Left renal pelvis (tissue), 4 donors: ENCODE results near the gene SOX9. TPM values are rescaled to one million over a fixed set of nuclear protein-coding genes. Genes with fewer than 3 reads are reported as not detected.

Experiments
- DNase-seq, 4 donors: peaks; one replicate each; pipeline ENCODE4 v3.0.0-alpha.2; 2013; ENCODE audit warnings: low read depth in 4 of 4, low spot score in 3 of 4
- polyA plus RNA-seq, 4 donors: library from polyadenylated mRNA; unstranded; fragments of 120-200 nt; gene quantifications; one replicate each; pipeline ENCODE4 v1.2.1, GENCODE V29; 2013; ENCODE audit not compliant: insufficient read length in 4 of 4

The SOX9 gene
- 10 to 100 TPM; 17.5 to 24.5 (median 19.0) TPM for polyA plus RNA-seq

DNA sequence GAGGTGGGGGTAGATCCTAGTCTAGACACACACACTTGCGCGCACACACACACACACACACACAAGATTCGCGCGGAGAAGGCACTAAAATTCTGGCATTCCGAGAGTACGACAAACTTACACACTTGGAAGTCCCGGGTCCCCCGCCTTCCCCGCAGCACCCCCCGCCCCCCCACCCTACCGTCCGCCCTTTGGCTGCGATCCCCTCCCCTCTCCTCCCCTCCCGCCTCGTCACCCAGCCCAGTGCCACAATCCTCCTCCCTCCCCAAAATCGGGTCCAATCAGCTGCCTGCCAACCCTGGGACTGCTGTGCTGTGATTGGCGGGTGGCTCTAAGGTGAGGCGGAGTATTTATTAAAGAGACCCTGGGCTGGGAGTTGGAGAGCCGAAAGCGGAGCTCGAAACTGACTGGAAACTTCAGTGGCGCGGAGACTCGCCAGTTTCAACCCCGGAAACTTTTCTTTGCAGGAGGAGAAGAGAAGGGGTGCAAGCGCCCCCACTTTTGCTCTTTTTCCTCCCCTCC is at the start of gene SOX9:
TSS of gene SOX9 (plus strand) at position 379 of the 522 bp plus-strand sequence. CDS start 372 bp downstream, outside the sequence.
- peak in 2 of 4 donors; percentile 77 to 87 for DNase-seq

- DNase-seq = no peak
Measured at GRCh38 chr17:72071330-72071729, 49.5 kb upstream of the SOX9 start.

DNA sequence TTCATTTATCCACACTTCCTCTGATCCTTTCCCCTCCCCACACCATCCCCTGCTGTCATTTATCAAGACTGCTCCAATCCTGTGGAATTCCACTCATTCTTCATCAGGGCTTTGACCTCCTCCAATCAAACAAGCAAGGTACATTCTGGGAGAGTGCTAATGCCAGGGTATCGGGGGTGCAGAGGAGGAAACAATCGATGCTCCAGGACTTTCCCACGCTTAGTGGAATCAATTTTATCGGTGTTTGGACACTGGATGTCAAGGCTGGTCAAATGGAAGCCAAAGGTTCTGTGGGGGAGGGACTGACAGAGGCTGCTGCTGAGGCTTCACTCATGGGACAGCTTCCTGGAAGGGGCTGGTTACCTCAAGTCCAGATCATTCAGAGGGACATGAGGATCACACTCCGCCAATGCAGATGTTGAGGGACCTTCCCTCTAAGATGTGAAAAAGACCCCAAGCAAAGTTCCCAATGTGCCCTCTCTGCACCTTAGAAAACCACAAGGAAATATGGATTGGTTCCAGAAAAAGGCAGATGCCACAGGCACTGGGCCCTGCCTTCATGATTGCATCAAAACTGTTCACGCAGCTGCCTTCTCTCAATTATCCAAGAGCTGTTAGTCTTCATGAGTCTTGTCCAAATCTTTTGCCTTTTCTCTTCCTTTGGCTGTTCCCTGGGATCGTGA is 44.7 kb upstream of the SOX9 start:
- no peak for DNase-seq

GRCh38 chr17:72076678-72077030 is 44.2 kb upstream of the SOX9 start:
- DNase-seq = no peak

DNA sequence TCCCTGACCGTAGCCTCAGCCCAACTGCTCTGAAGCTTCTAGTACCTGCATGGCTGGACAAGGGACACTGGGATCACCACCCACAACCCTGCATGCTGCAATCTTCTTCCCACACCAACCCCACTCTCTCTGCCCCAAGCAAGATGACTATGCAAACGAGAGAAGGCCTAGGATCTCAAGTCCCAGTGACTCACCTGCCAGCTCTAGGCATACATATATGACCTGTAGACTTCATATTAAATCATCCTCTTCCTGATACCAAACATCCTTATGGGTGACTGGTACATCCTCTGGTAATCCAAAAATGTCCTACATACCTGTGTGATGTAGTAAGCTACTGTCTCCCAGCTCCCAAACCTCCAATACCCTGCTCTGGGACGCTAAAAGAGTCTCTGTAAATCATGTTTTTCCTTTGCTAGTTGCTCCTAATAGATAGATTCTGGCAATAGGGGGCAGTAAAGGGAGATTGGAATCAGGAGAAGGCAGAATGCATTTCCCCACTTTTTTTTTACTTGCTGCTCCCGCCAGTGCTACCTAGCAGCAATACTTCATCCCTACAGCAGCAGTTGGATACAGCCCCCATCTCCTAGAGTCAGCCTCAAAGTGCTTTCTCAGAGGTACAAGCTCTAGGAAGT is 43.4 kb upstream of the SOX9 start:
- no peak for DNase-seq

GRCh38 chr17:72079700-72080099 is 41.1 kb upstream of the SOX9 start:
- DNase-seq = no peak

DNA sequence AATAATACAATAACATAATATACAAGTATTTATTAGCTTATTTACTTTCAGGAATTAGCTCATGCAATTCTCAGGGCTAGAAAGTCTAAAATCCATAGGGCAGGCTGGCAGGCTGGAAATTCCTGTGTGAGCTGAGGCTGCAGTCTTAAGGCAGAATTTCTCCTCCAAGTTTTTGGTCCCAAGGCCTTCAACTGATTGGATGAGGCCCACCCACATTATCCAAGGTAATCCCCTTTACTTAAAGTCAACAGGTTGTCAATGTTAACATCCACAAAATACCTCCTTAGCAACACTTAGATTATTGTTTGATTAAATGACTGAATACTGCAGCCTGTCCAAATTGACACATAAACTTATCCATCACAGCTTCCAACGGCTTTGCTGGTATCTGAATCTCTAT is 32.9 kb upstream of the SOX9 start:
- DNase-seq = no peak

- no peak for DNase-seq
Measured at GRCh38 chr17:72089453-72089987, 31.3 kb upstream of the SOX9 start.

GRCh38 chr17:72090108-72090507 is 30.7 kb upstream of the SOX9 start:
- DNase-seq = no peak

DNA sequence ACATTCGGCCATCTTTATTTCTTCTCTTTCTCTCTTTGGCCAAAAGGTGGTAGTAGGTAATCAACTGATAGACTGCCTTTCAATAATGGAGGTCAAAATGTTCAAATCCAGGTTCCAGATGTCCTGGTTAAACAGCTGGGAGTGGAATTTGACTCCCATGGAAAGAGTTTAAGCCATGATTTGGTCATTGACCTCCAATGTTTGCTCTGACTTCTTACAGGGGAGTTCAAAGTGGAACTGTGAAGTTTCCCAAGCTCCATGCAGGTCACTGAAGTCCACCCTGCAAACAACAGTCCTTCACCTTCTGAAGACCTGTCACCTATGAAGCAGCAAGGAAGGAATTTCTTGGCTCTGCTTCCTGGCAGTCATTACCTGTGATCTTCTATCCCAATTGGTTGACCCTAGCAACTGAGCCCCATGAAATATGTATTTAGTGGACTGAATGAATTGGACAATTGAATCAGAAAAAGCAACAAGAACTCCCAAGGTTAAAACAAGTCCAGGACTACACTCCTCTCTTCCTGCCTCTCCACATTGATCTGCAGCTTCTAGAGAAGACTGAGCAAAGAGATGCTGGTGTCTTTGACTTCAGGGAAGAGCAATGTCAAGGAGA is 28.0 kb upstream of the SOX9 start:
- no peak for DNase-seq

GRCh38 chr17:72093707-72094106 is 27.1 kb upstream of the SOX9 start:
- DNase-seq = no peak

GRCh38 chr17:72095316-72095715 is 25.5 kb upstream of the SOX9 start:
- DNase-seq = no peak

- no peak for DNase-seq
Measured at GRCh38 chr17:72097144-72097543, 23.7 kb upstream of the SOX9 start.

- DNase-seq = no peak
Measured at GRCh38 chr17:72099919-72100318, 20.9 kb upstream of the SOX9 start.

GRCh38 chr17:72100470-72100869 is 20.4 kb upstream of the SOX9 start:
- no peak for DNase-seq

DNA sequence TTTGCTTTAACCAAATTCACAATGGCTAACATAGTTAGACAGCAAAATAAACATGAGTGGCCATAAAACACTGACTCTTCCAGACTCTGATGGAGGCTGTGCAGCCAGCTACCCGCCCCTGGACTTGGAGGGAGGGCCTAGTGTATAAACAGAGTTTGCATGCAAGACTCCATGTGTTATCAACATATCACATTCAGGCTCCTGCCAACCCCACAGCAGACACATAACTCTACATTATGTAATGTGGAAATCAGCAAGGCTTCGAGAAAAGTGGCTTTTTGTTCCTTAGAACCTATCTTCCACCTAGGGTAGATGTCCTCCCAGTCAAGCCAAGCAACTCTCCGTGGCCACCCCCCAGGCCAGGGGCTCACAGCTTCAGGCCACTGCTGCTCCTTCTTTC is 19.3 kb upstream of the SOX9 start:
- DNase-seq = no peak

DNA sequence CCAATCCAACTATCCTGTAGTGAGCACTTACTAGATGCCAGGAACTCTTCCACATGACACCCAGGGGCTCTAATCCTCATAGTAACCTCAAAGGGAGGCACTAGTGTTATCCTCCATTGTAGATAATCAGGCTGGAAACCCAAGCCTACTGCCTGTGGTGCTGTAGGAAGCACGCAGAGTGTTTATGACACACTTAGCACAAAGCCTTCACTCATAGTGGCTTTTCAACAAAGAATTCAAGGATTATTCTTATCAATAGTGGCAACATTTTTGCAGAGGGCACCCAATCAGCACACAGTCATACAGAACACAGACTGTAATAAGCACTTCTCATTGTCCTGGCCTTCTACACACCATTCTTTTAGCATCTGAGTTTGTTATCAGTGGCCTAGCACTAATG is 18.5 kb upstream of the SOX9 start:
- no peak for DNase-seq

GRCh38 chr17:72104164-72104862 is 16.5 kb upstream of the SOX9 start:
- no peak for DNase-seq

DNA sequence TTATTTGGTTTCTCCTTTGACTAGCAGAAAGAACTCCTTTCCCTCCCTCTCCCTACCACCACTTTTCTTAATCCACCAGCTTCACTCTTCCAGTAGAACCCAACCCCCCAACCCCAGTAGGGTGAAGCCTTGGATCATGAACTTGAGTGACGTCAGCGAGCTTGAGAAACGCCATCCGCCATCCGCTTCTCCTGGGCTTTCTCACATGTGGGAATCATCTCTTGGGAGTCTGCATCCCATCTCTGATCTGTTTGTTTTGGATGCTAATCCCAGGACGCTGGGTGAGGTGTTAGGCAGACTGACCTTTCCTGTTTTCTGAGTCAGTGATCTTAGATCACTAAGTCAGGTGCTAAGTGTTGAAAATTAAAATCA is 16.0 kb upstream of the SOX9 start:
- DNase-seq = no peak

DNA sequence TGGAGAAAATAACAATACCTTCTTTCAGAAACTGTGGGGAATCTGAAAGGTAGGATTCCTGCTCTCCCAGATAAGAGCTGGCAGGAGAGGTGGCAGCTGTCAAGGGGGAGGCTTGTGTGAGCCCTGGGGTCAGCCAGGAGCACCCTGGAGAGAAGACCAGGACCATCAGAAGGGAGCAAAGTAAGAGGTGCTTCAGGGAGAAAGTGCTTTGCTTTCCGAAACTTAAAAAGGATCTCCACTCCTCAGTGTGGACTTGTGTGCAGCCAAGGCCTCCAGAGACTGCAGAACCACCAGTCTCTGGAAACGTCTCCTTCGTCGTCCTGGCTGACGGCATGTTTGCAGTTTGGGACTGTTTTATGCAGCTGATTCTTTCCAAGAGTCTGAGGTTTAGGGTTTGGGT is 13.7 kb upstream of the SOX9 start:
- DNase-seq = no peak
